ENCODE data around the gene PDGFA. TPM values are rescaled to one million over a fixed set of nuclear protein-coding genes. Genes with fewer than 3 reads are reported as not detected.

The PDGFA gene
- total RNA-seq, 1 experiment from 2014 or later, result 35.8 TPM

GRCh38 chr7:510782-511281 lies 8.8 kb downstream of the PDGFA start:
- Histone ChIP-seq H3K79me2 (ENCODE audit: insufficient read depth, low read length) (peaks cover 4% of the 10 kb centered on the region; the same call in 1 of the 2 replicates), H2AFZ (ENCODE audit: low read length) (no peak overlapping the region), H3K23me2 (ENCODE audit: insufficient read length, low read depth, low read length, poor library complexity, severe bottlenecking) (no peaks in the 10 kb centered on the region), H2BK5ac (ENCODE audit: insufficient read length, low read length) (no peak overlapping the region), H2AK5ac (ENCODE audit: insufficient read length, low read length) (no peak overlapping the region), H3K23ac (ENCODE audit: insufficient read length, low read depth, low read length) (no peak overlapping the region), H3K4me1 (ENCODE audit: insufficient read depth, low read length) (peaks cover 6% of the 10 kb centered on the region; the same call in 1 of the 2 replicates), H3K18ac (ENCODE audit: insufficient read length, low read depth, low read length) (no peak overlapping the region), H3K14ac (ENCODE audit: insufficient read depth, low read length) (no peak overlapping the region; the same call in 1 of the 2 replicates), H4K91ac (ENCODE audit: insufficient read length, low read depth, low read length) (no peak overlapping the region), H2BK120ac (ENCODE audit: low read depth, low read length, poor library complexity, severe bottlenecking) (no peak overlapping the region), H3K27me3 (ENCODE audit: insufficient read depth, low read length) (no peaks in the 10 kb centered on the region), H3K27ac (ENCODE audit: insufficient read length, low read depth, low read length) (no peak overlapping the region), H4K20me1 (ENCODE audit: control insufficient read depth, insufficient read depth, insufficient read length) (no peaks in the 10 kb centered on the region), H3K9me3 (ENCODE audit: control insufficient read depth, low read depth, low read length) (no peaks in the 10 kb centered on the region), H4K5ac (ENCODE audit: insufficient read length, low read depth, low read length) (no peak overlapping the region), H2BK12ac (ENCODE audit: insufficient read length, low read depth, low read length) (no peak overlapping the region), H4K8ac (replicated peaks; ENCODE audit: insufficient read length, low read depth, low read length) (no peak overlapping the region), H3K56ac (ENCODE audit: insufficient read length, low read depth, low read length) (no peak overlapping the region), H3K4me2 (ENCODE audit: insufficient read depth, insufficient read length, low read length) (no peak overlapping the region), H3K79me1 (ENCODE audit: insufficient read depth, low read depth, low read length, poor library complexity, severe bottlenecking) (peaks cover 5% of the 10 kb centered on the region), H3K4ac (ENCODE audit: low read depth, low read length) (no peak overlapping the region), H3T11ph (ENCODE audit: low read length) (no peak overlapping the region), H2BK20ac (ENCODE audit: low read depth, low read length, poor library complexity, severe bottlenecking) (no peak overlapping the region), H3K9ac (ENCODE audit: extremely low read depth, insufficient read length, low read length) (no peak overlapping the region), H2BK15ac (ENCODE audit: low read depth, low read length) (no peak overlapping the region)
- DNase-seq, result no peak
- Mint-ChIP-seq H3K36me3 (ENCODE audit: insufficient read depth in 1 of 3, low read depth in 3 of 3) (peaks cover 6 to 11% (median 9%) of the 10 kb centered on the region in 3 experiments), H3K27ac (no peak overlapping the region), H3K4me1 (peaks cover 25 to 33% of the 10 kb centered on the region in 2 experiments), H3K4me3 (no peak overlapping the region), H3K9me3 (no peaks in the 10 kb centered on the region), H3K27me3 (ENCODE audit: low read depth) (peaks cover 8% of the 10 kb centered on the region)
- no peak for TF ChIP-seq CTCF (conservative IDR thresholded peaks at IDR 0.05)
- WGBS (ENCODE audit: extremely low coverage, insufficient read length, low lambda C conversion rate), result no CpG with 5 or more reads among the region's 25 CpGs

All from H9 (cell line).